HG03135 (cell line): ENCODE results near the gene FNBP1L.

ENCODE experiments used
- ATAC-seq: cut with Tn5 transposase; IDR thresholded peaks from one replicate; pipeline ENCODE4 v1.9.1; 2021; ENCODE audit warnings: mild to moderate bottlenecking, moderate library complexity; ENCODE audit not compliant: unreplicated experiment

The FNBP1L gene

GRCh38 chr1:93567255-93567918, 119.5 kb downstream of the FNBP1L start:
- no peak for ATAC-seq

DNA sequence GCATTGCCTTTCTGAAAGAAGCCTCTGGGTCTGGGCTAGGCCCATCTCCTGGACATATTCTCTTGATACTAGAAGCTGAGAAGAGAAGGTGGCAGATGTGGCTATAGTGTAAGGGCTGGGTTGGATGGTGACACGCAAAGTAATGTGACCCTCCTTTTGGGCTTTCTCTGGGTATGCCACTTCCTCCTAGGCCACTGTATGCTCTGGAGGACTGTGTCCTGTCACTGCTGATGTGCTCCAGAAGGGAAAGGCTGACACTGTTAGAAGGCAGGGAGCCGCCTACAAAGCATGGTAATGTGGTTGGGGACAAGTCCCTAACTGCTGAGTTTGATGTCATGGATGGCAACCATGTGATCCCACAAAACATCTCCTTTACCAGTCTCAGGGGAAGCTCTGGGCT, 121.6 kb downstream of the FNBP1L start:
- no peak for ATAC-seq

DNA sequence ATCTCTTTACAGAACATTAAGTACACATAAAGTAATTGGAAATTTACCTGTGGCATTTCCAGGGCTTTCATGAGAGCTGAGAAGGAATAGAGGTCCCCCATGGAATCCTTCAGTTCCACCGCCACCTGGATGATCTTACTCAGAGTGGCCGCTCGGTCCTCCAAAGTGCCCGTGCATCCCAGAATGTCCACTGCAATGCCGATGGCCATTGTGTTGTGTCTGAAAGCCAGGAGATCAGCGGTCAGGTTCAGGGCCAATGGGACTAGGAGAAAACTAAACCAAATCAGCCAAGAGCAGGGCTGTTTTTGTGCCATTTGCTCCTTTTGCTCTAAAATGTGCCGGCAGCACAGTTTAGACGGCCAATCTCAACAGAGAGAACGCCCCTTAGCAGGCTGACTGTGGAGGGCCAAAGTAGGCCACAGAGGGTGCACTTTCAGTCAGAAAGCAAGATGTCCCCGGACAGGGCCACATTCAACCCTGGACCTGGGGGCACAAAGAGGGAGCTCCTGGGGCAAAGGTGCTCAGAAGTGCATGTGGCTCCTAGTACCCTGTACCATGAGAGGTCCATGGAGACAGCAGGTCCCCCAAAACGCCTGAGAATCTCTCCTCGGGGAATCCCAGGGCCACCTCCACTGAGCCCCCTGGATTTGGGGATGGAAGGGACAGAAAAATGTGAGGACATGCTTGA, 123.8 kb downstream of the FNBP1L start:
- no peak for ATAC-seq

DNA sequence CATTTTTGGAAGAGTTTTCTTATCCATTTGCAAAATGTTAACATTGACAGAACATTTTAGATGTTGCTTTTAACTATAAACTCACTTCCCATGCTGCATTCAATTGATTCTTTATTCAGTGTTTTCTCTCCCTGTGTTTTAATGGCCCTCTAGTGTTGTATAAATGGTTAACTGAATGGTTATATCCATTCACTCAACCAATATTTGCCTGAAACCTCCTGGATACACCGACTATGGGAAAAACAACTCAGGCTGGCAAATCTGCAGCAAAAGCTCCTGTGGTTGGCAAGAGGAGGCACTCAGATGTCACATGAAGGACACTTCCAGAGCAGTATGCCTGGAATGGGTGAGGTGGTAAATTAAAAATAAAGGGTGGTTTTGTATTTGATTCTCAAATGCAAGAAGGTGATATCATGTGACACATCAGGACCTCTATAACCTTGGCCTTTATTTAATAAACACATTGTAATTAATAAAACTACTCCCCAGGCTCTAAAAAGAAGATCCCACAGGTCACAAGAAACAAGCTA, 126.1 kb downstream of the FNBP1L start:
- no peak for ATAC-seq

GRCh38 chr1:93574511-93574910, 126.6 kb downstream of the FNBP1L start:
- ATAC-seq = no peak

DNA sequence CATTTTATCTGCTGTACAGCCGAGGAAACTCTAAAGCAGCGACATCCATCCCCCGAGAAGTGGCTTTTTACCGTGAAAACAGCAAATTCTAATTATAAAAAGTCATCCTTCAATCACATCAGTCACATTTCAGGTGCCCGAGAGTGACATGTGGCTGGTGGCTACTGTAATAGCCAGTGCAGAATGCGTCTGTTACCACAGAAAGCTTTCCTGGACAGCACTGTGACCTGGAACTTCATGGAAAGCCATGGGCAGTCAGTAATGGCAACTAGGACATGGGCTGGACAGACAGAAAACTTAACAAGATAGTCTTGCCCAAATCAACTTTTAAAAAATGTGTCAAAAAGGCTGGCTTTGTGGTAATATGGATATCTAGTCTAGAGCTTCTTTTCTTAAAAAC, 127.1 kb downstream of the FNBP1L start:
- no peak for ATAC-seq

- no peak for ATAC-seq
These were observed 127.8 kb downstream of the FNBP1L start for GRCh38 chr1:93575621-93576284.

DNA sequence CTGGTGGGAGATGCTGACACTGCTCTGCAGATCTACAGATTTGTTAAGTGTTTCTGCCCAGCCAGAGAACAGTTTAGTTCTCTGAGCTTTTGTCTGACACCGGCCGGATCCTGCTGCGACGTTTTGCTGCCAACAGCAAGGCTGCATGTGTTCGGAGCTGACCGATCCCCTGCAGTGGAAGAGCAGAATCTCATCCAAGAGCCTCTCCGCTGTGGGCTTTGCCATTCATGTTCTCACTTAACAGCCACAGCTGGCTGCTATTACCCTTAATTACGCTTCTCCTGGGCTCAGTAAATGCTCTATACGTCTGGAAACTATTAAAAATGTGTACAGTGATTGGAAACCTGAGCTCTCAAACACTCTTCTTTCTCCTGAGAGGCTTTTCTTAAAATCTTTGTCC, 128.4 kb downstream of the FNBP1L start:
- ATAC-seq = no peak

DNA sequence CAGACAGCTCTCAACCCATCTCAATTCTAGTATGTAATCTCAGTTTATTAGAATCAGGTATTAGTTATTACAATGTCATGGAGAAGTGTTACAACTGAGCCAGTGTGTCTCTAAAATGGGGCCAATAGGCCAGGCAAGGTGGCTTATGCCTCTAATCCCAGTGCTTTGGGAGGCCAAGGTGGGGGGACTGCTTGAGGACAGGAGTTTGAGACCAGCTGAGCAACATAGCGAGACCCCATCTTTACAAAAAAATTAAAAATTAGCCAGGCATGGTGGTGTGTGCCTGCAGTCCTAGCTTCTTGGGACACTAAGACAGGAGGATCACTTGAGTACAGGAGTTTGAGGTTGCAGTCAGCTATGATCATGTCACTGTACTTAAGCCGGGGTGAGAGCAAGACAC, 128.8 kb downstream of the FNBP1L start:
- ATAC-seq = no peak

GRCh38 chr1:93577536-93578432, 129.9 kb downstream of the FNBP1L start:
- no peak for ATAC-seq

DNA sequence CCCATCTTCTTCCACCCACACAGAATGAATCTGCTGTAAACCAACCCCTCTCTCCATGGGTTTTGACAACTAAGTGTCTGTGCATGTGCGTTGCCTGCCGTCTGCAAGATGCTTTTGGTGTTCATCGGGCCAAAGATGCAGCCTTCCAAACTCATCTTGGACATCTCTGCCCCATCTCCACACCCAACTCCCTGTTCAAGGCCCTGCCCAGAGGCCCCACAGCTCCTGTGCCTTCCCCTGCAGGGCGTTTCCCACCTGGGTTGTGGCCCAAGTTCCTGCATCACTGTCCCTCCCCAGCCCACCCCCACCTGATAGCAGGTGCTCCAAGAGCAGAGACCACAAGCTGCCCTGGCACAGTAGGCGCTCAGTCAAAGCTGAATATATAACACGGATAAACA, 130.5 kb downstream of the FNBP1L start:
- no peak for ATAC-seq

DNA sequence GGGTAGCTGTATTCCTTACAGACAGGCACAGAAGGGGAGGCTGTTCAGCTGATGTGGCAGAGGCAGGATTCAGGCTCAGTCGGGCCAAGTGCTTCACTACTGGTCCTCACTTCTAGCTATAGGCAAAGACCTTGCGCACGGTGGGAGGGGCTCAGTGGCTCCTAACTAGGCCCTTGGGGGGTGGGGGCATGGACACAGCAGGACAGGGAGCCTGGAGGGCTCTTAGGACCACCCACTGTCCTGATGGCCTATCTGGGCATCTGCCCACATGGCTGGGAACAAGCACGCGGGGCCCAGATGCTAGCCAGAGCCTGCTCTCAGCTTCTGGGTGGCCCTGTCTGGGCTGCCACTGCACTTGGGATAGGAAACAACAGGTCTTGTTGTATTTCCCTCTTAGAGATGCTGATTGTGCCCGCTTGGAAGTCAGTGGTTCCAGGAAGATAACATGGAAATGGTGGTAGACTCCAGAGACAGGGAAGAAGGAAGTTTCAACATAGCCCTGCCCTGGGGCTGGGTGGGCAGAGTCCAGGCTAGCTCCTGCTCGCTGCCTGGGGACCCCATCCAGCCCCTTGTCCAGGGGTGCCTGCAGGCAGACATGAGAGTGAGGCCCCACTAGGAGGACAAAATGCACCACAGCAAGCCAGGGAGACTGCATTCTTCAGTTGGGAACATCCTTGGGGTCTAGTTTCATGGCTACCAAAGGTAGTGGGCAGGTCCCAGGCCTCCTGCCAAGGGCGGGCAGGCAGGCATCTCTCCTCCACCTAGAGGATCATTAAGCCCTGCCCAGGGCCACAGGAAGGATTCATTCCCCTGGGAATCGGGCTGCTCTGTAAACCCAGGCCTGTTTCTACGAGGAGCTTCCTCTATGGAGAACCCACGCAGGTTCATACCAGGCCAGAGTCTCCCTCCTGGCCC, 131.2 kb downstream of the FNBP1L start:
- no peak for ATAC-seq

DNA sequence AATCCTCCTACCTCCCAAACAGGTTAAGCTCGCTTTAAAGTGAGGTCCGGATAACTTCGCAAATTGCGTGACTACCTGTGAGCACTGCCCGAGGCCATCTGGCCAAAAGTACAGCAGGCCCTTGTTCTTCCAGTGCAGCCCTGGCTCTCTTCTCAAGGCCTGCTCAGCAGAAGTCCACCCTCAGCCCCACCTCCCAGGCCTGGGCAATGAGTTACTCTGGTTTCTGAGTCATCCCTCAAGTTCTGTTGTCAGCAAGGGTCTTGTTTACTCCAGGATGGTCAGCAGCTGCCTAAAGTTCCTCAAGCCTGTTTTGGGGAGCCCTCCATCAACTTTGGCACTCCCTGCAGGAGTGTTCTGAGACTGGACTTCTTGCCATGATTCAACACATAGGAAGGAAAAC, 132.0 kb downstream of the FNBP1L start:
- no peak for ATAC-seq

DNA sequence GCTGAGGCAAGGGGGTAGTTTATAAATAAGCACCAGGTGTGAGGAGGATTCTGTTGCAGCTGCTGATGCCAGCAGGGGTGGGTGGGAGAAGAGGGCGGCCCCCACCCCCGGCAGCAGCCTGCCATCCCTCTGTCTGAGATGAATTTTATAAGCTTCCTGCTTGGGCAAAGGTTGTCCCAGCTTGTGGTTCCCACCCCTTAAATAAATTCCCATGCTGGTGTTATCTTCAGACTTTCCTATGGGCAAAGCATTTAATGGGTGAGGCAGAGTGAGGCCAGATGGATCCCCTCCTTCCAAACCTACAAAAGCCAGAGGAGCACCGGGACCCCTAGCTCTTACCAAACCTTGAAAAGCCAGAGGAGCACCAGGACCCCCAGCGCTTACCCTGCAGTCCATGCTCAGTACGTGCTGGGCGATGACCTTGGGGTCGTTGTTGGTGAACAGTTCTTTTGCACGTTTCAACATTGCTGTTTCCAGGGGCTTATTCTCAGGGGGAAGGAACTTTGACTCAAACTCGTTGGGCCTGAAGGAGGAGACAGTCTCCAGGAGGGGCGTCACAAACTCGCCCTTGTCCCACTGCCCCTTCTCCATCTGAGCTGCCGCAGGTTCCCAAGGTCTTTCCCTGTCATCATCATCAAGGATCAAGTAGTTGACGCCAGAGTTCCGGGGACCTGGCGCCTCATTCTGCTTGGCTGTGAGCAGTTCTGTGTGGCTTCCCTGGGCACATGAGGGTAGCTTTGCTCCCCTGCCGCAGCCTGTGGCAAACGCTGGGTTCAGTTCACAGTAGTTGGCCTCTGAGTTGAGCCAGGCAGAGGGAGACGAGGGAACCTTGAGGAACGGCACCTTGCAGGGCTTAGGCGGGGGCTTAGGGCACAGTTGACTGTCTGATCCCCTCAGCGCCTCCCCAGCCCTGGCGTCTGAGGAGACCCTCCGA, 134.3 kb downstream of the FNBP1L start:
- ATAC-seq = no peak

- no peak for ATAC-seq
These were observed 136.5 kb downstream of the FNBP1L start for GRCh38 chr1:93584261-93585003.

GRCh38 chr1:93585059-93585966, 137.4 kb downstream of the FNBP1L start:
- no peak for ATAC-seq

GRCh38 chr1:93587354-93587753, 139.4 kb downstream of the FNBP1L start:
- no peak for ATAC-seq
